ENCODE data around the gene YWHAQ.

Gene YWHAQ

DNA sequence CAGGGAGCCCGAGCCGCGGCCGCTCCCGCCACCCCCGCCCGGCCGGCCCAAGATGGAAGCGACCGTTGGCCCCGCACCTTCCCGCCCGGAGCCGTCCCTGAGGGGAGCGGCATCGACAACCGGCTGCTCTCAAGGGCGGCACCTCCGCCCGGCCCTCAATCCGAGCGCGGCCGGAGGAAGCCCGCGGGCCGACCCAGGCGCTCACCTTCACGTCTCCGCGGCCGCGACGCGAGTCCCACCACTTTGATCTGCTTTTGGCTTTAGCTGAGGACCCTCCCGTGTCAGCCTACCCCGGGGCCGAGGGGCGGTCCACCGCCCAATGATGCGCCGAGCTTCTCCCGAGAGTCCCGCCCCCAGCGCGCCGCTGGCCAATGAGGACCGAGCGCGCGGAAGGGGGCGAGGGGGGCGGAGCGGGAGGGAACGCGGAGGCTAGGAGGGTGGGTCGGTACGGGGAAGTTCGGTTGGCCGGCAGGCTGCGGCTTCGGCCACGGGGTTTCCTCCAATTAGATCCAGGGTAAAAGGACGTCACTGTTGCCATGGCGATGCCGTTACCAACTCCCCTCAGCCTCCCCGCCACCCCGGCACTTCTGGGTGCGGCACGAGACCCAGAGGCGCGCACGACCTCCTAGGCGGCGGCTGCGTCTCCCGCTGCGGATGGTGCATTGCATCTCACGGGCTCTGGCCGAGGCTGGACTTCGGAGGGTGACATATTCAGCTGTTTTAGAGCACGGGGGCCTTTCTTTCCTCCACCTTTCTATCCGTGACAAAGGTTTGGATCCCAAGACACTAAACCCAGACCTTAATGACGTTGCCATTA, at the start of gene YWHAQ:
YWHAQ (minus strand) TSS at position 262 of the 817 bp plus-strand sequence. CDS start 545 bp downstream, outside the sequence.
- Histone ChIP-seq H3K9ac (ENCODE audit: low read depth in 1 of 2, low read length in 2 of 2) (peak within 1 kb of the TSS; percentile 77 to 99), H3K27me3 (ENCODE audit: control insufficient read depth in 1 of 2, insufficient read depth in 2 of 2, low read length in 2 of 2) (no peaks in the 10 kb centered on the region), H3K36me3 (ENCODE audit: control insufficient read depth in 1 of 2, insufficient read depth in 2 of 2, low read length in 2 of 2) (peaks cover 6 to 9% of the 10 kb centered on the region in 2 donors), H3K27ac (ENCODE audit: low read depth, low read length) (peak within 1 kb of the TSS; percentile 89), H3K9me3 (ENCODE audit: control insufficient read depth in 1 of 2, low read length in 2 of 2) (no peaks in the 10 kb centered on the region), H3K4me3 (ENCODE audit: low read depth in 1 of 2, low read length in 2 of 2) (peak within 1 kb of the TSS; percentile 94 to 99), H3K4me1 (ENCODE audit: control insufficient read depth in 1 of 2, insufficient read depth in 2 of 2, low read length in 2 of 2) (peaks cover 27 to 31% of the 10 kb centered on the region in 2 donors)

DNA sequence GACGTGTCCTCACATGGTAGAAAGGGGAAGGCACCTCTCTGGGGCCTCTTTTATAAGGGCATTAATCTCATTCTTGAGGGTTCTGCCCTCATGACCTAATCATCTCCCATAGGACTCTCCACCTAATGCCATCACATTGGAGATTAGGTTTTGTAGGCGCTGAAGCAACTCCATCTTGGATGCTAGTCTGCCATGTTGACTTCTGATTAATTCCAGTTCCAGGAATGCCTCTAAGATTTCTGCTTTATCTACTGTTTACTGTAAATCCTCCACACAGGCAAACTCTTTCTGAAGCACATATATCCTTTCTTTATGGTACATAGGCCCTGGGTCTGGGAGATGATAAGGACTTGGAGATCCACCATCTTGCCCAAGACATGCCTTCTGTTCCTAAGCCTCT, 49.3 kb upstream of the YWHAQ start:
- no peak overlapping the region for H3K4me3 ChIP-seq (ENCODE audit: low read depth in 1 of 2, low read length in 2 of 2)

DNA sequence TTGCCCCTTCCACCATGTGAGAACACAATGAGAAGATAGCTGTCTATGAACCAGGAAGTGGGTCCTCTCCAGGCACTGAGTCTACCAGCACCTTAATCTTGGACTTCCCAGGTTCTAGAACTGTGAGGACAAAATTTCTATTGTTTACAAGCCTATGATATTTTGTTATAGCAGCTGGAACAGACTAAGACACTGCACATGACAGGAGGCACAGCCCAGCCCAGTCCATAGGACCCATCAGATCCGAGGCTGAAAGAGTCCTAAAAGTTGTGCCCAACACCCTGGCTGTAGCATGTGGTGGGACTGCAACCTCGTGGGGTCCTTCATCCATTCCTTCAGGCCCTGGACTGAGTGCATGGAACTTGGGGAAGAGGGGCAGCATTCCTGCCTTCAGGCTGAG, 48.4 kb upstream of the YWHAQ start:
- no peaks in the 10 kb centered on the region for H3K36me3 ChIP-seq (ENCODE audit: control insufficient read depth in 1 of 2, insufficient read depth in 2 of 2, low read length in 2 of 2)
- no peaks in the 10 kb centered on the region for H3K9me3 ChIP-seq (ENCODE audit: control insufficient read depth in 1 of 2, low read length in 2 of 2)
- H3K9ac ChIP-seq (ENCODE audit: low read depth in 1 of 2, low read length in 2 of 2) = no peak overlapping the region
- no peak overlapping the region for H3K27ac ChIP-seq (ENCODE audit: low read depth, low read length)
- peaks cover 0 to 4% of the 10 kb centered on the region in 2 donors for H3K4me1 ChIP-seq (ENCODE audit: control insufficient read depth in 1 of 2, insufficient read depth in 2 of 2, low read length in 2 of 2)
- no peaks in the 10 kb centered on the region for H3K27me3 ChIP-seq (ENCODE audit: control insufficient read depth in 1 of 2, insufficient read depth in 2 of 2, low read length in 2 of 2)
- H3K4me3 ChIP-seq (ENCODE audit: low read depth in 1 of 2, low read length in 2 of 2) = no peak overlapping the region

More for the DNA sequence above, 49.3 kb upstream of the YWHAQ start:
- H3K9me3 ChIP-seq (ENCODE audit: control insufficient read depth in 1 of 2, low read length in 2 of 2) = no peaks in the 10 kb centered on the region
- H3K4me1 ChIP-seq (ENCODE audit: control insufficient read depth in 1 of 2, insufficient read depth in 2 of 2, low read length in 2 of 2) = peaks cover 0 to 4% of the 10 kb centered on the region in 2 donors
- no peak overlapping the region for H3K27ac ChIP-seq (ENCODE audit: low read depth, low read length)
- H3K27me3 ChIP-seq (ENCODE audit: control insufficient read depth in 1 of 2, insufficient read depth in 2 of 2, low read length in 2 of 2) = no peaks in the 10 kb centered on the region
- no peak overlapping the region for H3K9ac ChIP-seq (ENCODE audit: low read depth in 1 of 2, low read length in 2 of 2)
- H3K36me3 ChIP-seq (ENCODE audit: control insufficient read depth in 1 of 2, insufficient read depth in 2 of 2, low read length in 2 of 2) = no peaks in the 10 kb centered on the region

DNA sequence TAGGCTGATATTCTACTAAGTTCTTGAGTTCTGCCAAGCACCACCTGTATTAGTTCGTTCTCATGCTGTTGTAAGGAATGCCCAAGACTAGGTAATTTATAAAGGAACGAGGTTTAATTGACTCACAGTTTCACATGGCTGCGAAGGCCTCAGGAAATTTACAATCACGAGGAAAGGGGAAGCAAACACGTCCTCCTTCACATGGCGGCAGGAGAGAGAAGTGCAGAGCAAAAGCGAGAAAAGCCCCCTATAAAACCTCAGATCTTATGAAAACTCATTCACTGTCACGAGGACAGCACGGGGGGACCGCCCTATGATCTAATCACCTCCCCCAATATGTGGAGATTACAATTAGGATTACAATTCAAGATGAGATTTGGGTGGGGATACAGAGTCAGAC, 47.7 kb upstream of the YWHAQ start:
- H3K9ac ChIP-seq (ENCODE audit: low read depth in 1 of 2, low read length in 2 of 2) = no peak overlapping the region
- no peaks in the 10 kb centered on the region for H3K27me3 ChIP-seq (ENCODE audit: control insufficient read depth in 1 of 2, insufficient read depth in 2 of 2, low read length in 2 of 2)
- no peak overlapping the region for H3K27ac ChIP-seq (ENCODE audit: low read depth, low read length)
- peaks cover 0 to 4% of the 10 kb centered on the region in 2 donors for H3K4me1 ChIP-seq (ENCODE audit: control insufficient read depth in 1 of 2, insufficient read depth in 2 of 2, low read length in 2 of 2)
- H3K9me3 ChIP-seq (ENCODE audit: control insufficient read depth in 1 of 2, low read length in 2 of 2) = no peaks in the 10 kb centered on the region
- no peak overlapping the region for H3K4me3 ChIP-seq (ENCODE audit: low read depth in 1 of 2, low read length in 2 of 2)
- no peaks in the 10 kb centered on the region for H3K36me3 ChIP-seq (ENCODE audit: control insufficient read depth in 1 of 2, insufficient read depth in 2 of 2, low read length in 2 of 2)

DNA sequence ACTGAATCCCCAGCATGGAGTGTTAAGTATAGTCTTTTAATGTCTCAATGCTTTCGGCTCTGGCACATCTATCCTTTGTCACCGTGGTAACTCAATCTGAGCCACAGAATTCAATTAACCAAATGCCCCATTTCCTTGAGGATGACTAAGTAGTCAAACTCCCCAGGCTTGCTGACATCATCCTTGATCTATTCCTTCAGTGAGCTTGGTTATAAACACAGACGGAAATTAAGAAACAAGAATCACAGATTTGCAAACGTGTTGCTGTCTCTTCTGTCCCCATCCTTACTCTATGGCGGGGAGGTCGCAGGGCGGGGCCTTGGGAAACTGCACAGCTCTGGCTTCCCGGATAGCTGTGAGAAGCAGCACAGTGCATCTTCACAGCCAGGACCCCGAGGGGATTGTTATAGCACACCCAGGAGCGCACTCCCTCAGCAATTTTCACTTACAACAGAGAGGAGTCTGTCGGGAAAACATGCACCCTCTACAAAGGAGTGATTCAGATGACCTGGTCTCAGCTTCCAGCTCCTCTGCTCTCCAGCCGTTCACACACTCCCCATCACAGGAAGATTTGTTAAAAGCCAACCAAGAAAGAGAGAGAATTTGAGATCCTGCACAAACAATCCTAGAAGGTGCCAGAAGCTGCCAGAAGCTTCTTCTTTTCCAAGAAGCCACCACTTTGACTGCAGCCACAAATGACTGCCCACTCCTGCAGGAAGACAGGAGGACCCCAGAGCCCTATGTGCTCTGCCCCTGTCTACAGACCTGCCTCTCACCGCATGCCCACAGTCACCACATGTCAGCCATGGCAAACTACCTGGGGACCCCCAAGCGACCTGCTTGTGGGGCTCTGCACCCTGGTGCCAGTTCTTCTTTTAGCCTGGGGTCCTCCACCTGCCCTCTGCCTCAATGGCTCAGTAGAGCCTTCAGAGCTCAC, 44.9 kb upstream of the YWHAQ start:
- Histone ChIP-seq H3K9ac (ENCODE audit: low read depth in 1 of 2, low read length in 2 of 2) (no peak overlapping the region), H3K4me3 (ENCODE audit: low read depth in 1 of 2, low read length in 2 of 2) (no peak overlapping the region), H3K4me1 (ENCODE audit: control insufficient read depth in 1 of 2, insufficient read depth in 2 of 2, low read length in 2 of 2) (peaks cover 0 to under 1% of the 10 kb centered on the region in 2 donors), H3K27ac (ENCODE audit: low read depth, low read length) (no peak overlapping the region), H3K27me3 (ENCODE audit: control insufficient read depth in 1 of 2, insufficient read depth in 2 of 2, low read length in 2 of 2) (no peaks in the 10 kb centered on the region), H3K9me3 (ENCODE audit: control insufficient read depth in 1 of 2, low read length in 2 of 2) (no peaks in the 10 kb centered on the region), H3K36me3 (ENCODE audit: control insufficient read depth in 1 of 2, insufficient read depth in 2 of 2, low read length in 2 of 2) (no peaks in the 10 kb centered on the region)

DNA sequence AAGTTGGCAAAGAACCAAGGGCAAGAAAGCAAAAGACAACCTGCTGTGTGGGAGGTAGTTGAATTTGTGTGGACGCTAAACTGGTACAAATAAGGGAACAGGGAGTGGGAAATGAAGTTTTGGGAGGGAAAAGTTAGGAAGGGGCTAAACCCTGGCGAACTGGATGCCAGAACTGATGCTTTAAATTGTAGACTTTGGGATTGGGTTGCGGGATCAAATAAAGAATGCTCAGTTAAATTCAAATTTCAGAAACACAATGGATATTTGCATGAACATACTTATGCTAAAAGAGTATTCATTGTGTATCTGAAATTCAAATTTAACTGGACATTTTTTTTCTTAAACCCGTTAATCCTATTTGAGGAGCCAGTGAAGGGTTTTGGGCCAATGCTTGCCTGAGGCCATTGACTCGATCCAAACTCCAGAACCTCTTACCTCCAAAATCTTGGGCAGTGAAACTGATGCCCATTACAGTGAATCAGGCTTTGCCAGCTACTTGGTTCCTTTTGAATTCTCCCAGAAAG, 44.2 kb upstream of the YWHAQ start:
- H3K27ac ChIP-seq (ENCODE audit: low read depth, low read length) = no peak overlapping the region
- H3K4me1 ChIP-seq (ENCODE audit: control insufficient read depth in 1 of 2, insufficient read depth in 2 of 2, low read length in 2 of 2) = no peaks in the 10 kb centered on the region
- H3K4me3 ChIP-seq (ENCODE audit: low read depth in 1 of 2, low read length in 2 of 2) = no peak overlapping the region

DNA sequence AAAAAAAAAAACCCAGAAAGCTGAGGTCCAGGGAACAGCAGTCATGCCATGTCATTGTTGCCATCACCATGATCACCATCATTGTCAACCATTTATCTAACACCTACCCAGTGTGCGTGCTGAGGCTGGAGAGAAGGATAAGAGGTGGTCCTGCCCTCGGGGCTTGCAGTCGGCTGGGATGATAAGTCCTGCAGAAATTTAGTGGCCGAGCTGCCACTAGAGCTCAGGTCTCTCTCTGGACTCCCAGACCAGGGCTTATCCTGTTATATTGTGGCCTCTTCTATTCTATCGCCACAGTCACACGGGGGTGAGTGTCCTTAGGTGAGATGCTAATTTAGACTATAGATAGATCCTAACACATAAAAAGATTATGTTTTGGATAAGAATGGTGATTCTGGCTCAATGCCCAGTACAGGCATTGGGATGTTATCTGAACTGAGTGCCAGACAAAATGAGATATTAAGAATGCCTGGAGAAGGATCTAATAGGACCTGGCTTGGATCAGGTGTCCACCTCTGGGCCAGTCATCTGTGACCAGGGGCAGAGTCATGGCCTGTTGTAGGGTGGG, 43.2 kb upstream of the YWHAQ start:
- no peaks in the 10 kb centered on the region for H3K36me3 ChIP-seq (ENCODE audit: control insufficient read depth in 1 of 2, insufficient read depth in 2 of 2, low read length in 2 of 2)
- no peak overlapping the region for H3K27ac ChIP-seq (ENCODE audit: low read depth, low read length)
- H3K9ac ChIP-seq (ENCODE audit: low read depth in 1 of 2, low read length in 2 of 2) = no peak overlapping the region
- no peak overlapping the region for H3K4me3 ChIP-seq (ENCODE audit: low read depth in 1 of 2, low read length in 2 of 2)
- H3K9me3 ChIP-seq (ENCODE audit: control insufficient read depth in 1 of 2, low read length in 2 of 2) = no peaks in the 10 kb centered on the region
- H3K4me1 ChIP-seq (ENCODE audit: control insufficient read depth in 1 of 2, insufficient read depth in 2 of 2, low read length in 2 of 2) = no peaks in the 10 kb centered on the region
- H3K27me3 ChIP-seq (ENCODE audit: control insufficient read depth in 1 of 2, insufficient read depth in 2 of 2, low read length in 2 of 2) = no peaks in the 10 kb centered on the region

More for the DNA sequence above, 44.2 kb upstream of the YWHAQ start:
- Histone ChIP-seq H3K9me3 (ENCODE audit: control insufficient read depth in 1 of 2, low read length in 2 of 2) (no peaks in the 10 kb centered on the region), H3K9ac (ENCODE audit: low read depth in 1 of 2, low read length in 2 of 2) (no peak overlapping the region), H3K36me3 (ENCODE audit: control insufficient read depth in 1 of 2, insufficient read depth in 2 of 2, low read length in 2 of 2) (no peaks in the 10 kb centered on the region), H3K27me3 (ENCODE audit: control insufficient read depth in 1 of 2, insufficient read depth in 2 of 2, low read length in 2 of 2) (no peaks in the 10 kb centered on the region)

DNA sequence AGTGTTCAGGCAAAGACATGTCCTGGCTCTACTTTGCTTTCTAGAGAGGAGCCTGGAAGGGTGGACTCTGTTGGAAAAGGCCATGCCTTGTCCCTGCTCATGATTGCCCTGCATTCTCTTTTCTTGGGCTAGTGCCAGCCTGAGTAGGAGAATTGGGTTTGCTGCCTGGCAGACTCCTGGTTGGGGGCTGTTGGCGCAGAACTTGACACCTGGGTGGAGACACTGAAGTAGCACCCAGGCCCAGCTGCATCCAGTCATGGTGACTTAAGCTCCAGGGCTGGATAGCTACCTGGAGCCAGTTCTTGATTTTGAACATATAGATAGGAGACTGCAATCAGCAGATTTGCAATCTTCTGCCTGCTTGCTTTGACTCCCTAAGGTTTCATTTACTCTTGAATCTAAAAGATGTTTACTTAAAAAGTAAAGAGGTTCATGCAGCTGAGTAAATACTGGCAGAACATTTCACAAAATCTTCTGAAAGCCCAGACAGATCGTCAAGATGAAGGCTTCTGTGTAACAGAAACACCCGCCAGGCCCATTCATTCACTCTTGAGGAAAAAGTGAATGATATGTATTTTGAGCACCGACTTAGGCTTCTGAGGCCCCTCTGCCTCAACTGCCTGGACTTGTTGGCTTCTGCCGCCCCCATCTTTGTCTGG, 38.0 kb upstream of the YWHAQ start:
- H3K9ac ChIP-seq (ENCODE audit: low read depth in 1 of 2, low read length in 2 of 2) = no peak overlapping the region

DNA sequence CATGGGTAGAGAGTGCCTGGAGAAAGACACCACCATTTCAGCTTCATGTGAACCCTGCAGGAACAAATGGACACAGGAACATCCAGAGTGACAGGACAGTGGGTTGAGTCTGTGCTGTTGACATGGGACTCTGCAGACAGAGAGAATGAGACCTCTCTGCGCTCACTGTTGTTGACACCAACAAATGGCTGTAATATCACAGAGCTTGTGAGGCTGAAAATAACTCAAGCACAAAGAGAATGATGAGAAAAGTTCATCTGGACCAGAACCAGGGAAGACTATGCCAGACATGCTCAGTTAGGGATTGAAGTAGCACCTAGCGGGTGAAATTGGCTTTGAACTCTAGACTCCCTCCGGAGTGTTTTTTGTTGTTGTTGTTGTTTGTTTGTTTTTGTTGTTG, 37.0 kb upstream of the YWHAQ start:
- Histone ChIP-seq H3K36me3 (ENCODE audit: control insufficient read depth in 1 of 2, insufficient read depth in 2 of 2, low read length in 2 of 2) (no peaks in the 10 kb centered on the region), H3K27me3 (ENCODE audit: control insufficient read depth in 1 of 2, insufficient read depth in 2 of 2, low read length in 2 of 2) (no peaks in the 10 kb centered on the region), H3K4me1 (ENCODE audit: control insufficient read depth in 1 of 2, insufficient read depth in 2 of 2, low read length in 2 of 2) (no peaks in the 10 kb centered on the region), H3K9ac (ENCODE audit: low read depth in 1 of 2, low read length in 2 of 2) (no peak overlapping the region), H3K9me3 (ENCODE audit: control insufficient read depth in 1 of 2, low read length in 2 of 2) (no peaks in the 10 kb centered on the region), H3K4me3 (ENCODE audit: low read depth in 1 of 2, low read length in 2 of 2) (no peak overlapping the region), H3K27ac (ENCODE audit: low read depth, low read length) (no peak overlapping the region)

More for the DNA sequence above, 38.0 kb upstream of the YWHAQ start:
- Histone ChIP-seq H3K4me3 (ENCODE audit: low read depth in 1 of 2, low read length in 2 of 2) (no peak overlapping the region), H3K36me3 (ENCODE audit: control insufficient read depth in 1 of 2, insufficient read depth in 2 of 2, low read length in 2 of 2) (no peaks in the 10 kb centered on the region), H3K4me1 (ENCODE audit: control insufficient read depth in 1 of 2, insufficient read depth in 2 of 2, low read length in 2 of 2) (no peaks in the 10 kb centered on the region), H3K27ac (ENCODE audit: low read depth, low read length) (no peak overlapping the region), H3K9me3 (ENCODE audit: control insufficient read depth in 1 of 2, low read length in 2 of 2) (no peaks in the 10 kb centered on the region), H3K27me3 (ENCODE audit: control insufficient read depth in 1 of 2, insufficient read depth in 2 of 2, low read length in 2 of 2) (no peaks in the 10 kb centered on the region)
